Pericardium fibroblast (primary cell): ENCODE results near the gene PRR23A. TPM values are rescaled to one million over a fixed set of nuclear protein-coding genes. Genes with fewer than 3 reads are reported as not detected.

Source experiments
- total RNA-seq: library from RNA; depleted of rRNA; stranded (reverse); fragments of >200 nt; gene quantifications from 2 replicates; pipeline ENCODE4 v1.2.3, GENCODE V29; 2015

PRR23A gene
- total RNA-seq: not detected in 2 replicates

GRCh38 chr3:139006051-139006716 lies at the start of gene PRR23A:
Gene PRR23A, minus strand, starts transcription at chr3:139006268. Its CDS starts 0 bp downstream, at chr3:139006268.

GRCh38 chr3:139044366-139045210 lies 38.5 kb upstream of the PRR23A start, which contains the start of gene PRR23C:
Gene PRR23C, minus strand, starts transcription at chr3:139044892. Its CDS starts 272 bp downstream, at chr3:139044620.

DNA sequence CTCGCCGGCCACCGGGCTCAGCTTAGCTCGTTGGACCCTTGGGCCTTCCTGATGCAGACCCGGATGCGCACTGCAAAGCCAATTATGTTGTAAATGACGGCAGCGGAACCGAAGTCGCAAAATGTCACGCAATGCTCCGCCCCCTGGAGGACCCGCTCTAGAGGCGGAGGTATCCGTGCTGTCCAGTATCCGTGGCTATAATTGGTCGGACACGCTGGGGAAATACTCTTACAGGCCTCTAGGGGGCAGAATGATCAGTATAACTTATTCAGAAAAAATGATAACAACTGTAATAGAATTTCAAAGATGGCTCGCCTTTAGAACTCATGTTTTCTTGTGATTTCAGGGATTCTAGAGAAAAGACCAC lies 14.8 kb upstream of the PRR23A start, which contains the start of gene PRR23B:
PRR23B (minus strand) TSS at position 59 of the 367 bp plus-strand sequence. CDS start 265 bp downstream, outside the sequence.

Other genes with a start within 250 kb of the PRR23A start
- 1.6 and 2.9 TPM in 2 replicates for gene PIK3CB, start 171.3 kb downstream of the PRR23A start, total RNA-seq
- 0.12 TPM in 1 of 2 replicates, not detected in the other for gene FOXL2, start 59.1 kb downstream of the PRR23A start, total RNA-seq
- not detected in 2 replicates for gene FOXL2NB, start 59.1 kb downstream of the PRR23A start, total RNA-seq
- not detected in 2 replicates for gene PRR23B, start 14.7 kb upstream of the PRR23A start, total RNA-seq
- not detected in 2 replicates for gene PRR23C, start 38.6 kb upstream of the PRR23A start, total RNA-seq